T47D (cell line): ENCODE measurements around the gene TBC1D30.
A peak's percentile ranks its signal among the peaks of the same experiment; 100 is the strongest.
"Not testable (repeated sequence)": the region's sequence is repeated elsewhere in the genome, so short reads cannot be mapped to it uniquely, and the experiment has no call there.

Source experiments
- DNase-seq, 2 experiments: peaks; one replicate each; pipeline versions ENCODE4 v3.0.0 to v3.0.0-alpha.2; 2011 to 2012; ENCODE audit warnings: low read depth in 1 of 2, low spot score in 1 of 2
- JUND ChIP-seq: IDR thresholded peaks from 2 replicates; pipeline ENCODE4 v1.6.1; 2012; ENCODE audit warnings: low read depth
- in situ Hi-C: cut with HindIII; loops from 2 replicates; pipeline ENCODE4 v1.10.0; 2016; ENCODE audit warnings: low sequenced_read_pairs, low pct_unique_long_range_greater_than_20kb

TBC1D30 gene, protein sequence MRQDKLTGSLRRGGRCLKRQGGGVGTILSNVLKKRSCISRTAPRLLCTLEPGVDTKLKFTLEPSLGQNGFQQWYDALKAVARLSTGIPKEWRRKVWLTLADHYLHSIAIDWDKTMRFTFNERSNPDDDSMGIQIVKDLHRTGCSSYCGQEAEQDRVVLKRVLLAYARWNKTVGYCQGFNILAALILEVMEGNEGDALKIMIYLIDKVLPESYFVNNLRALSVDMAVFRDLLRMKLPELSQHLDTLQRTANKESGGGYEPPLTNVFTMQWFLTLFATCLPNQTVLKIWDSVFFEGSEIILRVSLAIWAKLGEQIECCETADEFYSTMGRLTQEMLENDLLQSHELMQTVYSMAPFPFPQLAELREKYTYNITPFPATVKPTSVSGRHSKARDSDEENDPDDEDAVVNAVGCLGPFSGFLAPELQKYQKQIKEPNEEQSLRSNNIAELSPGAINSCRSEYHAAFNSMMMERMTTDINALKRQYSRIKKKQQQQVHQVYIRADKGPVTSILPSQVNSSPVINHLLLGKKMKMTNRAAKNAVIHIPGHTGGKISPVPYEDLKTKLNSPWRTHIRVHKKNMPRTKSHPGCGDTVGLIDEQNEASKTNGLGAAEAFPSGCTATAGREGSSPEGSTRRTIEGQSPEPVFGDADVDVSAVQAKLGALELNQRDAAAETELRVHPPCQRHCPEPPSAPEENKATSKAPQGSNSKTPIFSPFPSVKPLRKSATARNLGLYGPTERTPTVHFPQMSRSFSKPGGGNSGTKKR

DNA sequence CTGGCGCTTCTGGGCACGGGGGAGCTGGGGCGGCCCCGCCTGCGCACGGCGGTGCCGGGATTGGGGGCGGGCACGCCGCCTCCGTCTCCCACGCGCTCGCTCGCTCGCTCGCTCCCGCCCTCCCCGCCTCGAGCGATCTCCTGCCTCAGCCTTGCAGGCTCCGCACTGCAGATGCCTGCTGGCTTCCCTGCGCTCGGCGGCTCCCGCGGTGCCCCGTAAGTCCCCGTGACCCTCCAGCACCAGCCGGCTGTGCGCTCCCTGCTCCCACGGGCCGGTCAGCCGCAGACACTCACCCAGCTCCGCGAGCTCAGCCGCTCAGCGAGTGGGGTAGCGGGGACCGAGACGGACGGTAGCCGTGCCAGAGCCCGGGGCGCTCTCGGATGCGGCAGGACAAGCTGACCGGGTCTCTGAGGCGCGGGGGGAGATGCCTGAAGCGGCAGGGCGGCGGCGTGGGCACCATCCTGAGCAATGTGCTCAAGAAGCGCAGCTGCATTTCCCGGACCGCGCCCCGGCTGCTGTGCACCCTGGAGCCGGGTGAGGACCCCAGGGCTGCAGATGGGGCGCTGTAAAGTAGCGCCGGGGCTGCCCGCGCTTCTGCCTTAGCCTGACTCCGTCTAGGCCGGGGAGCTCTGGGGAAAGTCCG, at the start of gene TBC1D30:
TBC1D30 (plus strand) TSS at position 148 of the 643 bp plus-strand sequence; CDS start at position 381, 233 bp downstream.
- DNase-seq = peak; percentile 77 to 83
- in situ Hi-C loops = no loop called here
- no peak for TF ChIP-seq JUND

DNA sequence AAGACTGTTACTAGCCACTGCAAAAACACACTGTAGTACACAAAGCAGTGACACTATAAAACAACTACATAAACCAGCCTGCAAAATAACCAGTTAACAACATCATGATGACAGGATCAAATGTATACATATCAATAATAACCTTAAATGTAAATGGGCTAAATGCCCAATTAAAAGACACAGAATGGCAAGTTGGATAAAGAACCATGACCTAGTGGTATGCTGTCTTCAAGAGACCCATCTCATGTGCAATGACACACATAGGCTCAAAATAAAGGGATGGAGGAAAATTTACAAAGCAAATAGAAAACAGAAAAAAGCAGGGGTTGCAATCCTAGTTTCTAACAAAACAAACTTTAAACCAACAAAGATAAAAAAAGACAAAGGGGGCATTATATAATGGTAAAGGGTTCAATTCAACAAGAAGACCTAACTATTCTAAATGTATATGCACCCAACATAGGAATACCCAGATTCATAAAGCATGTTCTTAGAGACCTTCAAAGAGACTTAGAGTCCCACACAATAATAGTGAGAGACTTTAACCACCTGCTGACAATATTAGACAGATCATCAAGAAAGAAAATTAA, 49.2 kb upstream of the TBC1D30 start:
- in situ Hi-C loops, DNase-seq: not testable (repeated sequence)

DNA sequence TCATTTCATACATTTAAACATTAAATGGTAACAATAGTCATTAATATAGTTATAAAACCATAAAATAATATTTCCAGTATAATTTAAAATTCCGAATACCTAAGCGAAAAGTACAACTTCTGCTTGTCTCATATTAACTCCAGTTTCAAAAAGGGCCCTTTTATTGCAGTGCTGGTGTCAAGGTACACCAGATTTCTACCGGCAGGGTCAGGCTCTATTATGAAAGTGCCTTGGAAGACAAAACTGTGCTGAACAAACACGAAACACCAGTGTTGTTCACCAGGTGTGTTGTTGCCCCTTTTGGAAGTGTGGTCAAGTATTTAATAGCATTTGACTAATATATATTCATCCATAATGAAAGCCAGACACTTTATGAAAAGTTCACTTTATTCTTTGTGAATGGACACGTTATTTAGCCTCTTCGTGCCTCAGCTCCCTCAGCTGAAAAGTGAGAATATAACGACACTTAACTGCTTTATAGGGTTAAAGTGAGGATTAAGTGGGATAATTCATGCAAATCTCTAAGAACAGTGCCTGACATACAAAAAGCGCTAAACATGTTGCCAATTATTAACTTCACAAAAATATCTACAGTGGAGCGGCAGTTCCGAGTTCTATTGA, 45.0 kb upstream of the TBC1D30 start:
- DNase-seq = no peak
- in situ Hi-C loops = no loop called here
- no peak for TF ChIP-seq JUND

DNA sequence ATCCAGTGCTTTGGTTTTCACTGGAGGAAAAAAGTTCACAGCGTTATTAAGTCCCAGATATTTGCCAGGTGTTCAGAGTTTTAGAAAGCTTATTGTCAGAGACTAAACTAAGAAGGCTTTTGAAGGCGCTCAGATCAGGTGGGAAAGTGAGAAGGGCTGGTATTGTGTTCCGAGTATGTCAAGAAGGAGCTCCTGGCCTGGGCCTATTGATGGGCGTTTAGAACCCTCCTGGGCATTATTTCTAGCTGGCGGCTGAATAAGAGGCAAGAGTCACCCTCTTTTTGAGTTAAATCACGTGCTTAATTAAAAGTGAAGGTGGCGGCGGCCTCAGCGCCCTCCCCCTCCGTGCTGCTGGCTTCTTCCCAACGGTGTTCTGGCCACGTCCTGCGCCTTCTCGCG, 44.3 kb upstream of the TBC1D30 start:
- TF ChIP-seq JUND = no peak
- in situ Hi-C loops = no loop called here

DNA sequence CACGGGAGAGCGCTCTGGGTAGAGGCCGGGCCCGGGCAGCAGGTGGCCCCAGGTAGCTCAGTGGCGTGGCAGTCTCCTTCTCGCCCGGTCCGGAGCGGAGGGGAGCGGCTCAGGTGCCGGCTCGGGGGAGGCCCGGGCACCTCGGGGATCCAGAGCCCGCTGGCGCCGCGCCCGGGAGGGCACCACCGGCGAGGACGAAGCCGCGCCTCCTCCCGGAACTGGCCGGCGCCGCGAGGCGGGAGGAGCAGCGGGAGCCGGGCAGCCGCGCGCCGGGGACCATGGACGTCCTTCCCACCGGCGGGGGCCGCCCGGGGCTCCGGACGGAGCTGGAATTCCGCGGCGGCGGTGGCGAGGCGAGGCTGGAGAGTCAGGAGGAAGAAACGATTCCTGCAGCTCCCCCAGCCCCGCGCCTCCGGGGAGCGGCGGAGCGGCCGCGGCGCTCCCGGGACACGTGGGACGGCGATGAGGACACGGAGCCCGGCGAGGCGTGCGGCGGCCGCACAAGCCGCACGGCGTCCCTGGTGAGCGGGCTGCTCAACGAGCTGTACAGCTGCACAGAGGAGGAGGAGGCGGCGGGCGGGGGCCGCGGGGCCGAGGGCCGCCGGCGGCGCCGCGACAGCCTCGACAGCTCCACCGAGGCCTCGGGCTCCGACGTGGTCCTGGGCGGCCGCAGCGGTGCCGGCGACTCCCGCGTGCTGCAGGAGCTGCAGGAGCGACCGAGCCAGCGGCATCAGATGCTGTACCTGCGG, 43.7 kb upstream of the TBC1D30 start:
- DNase-seq = peak; percentile 86 to 90
- TF ChIP-seq JUND = no peak
- in situ Hi-C loops = no loop called here

More for the DNA sequence above, 44.3 kb upstream of the TBC1D30 start:
- DNase-seq = no peak

DNA sequence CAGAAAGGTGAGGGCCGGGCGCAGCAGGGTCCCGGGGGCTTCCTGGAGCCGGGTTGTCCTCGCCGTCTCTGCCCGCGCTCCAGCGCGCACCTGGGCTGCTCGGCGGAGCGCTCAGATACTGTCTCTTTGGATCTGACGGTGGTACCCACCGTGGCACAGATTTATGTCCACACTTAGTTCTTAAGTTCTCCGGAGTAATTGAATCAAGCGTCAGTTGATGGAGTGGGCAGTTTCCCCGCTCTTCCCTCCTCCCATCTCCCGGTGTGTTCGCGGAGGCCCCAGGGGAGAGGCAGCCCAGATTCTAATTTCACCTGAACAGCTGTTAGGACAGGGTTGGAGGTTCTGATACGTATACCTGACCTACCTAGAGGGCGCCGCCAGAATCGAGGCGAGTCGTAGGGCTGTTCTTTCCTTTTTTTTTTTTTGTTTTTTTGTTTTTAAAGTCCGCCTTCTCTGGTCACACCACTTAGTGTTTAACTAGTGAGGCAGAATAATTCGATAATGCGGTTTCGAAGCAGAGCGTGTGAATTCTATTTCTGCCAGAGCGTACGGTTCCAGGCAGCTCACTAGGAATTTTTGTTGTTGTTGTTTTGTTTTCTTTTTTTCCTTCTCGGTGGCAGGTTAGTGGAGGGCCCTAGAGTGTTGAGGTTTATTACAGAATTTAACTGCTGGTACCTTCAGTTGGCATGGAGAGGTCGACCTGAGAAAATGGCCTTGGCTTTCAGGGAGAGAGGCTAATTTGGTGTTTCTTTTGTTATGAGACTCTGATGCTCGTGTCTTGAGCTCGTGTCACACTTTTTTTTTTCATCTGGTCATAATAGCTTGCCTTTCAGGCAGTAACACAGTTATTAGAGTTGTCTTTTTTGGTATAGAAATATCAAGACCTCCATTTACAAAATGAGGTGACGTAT, 42.9 kb upstream of the TBC1D30 start:
- peak; percentile 43 to 52 for DNase-seq
- no peak for TF ChIP-seq JUND
- in situ Hi-C loops = no loop called here

DNA sequence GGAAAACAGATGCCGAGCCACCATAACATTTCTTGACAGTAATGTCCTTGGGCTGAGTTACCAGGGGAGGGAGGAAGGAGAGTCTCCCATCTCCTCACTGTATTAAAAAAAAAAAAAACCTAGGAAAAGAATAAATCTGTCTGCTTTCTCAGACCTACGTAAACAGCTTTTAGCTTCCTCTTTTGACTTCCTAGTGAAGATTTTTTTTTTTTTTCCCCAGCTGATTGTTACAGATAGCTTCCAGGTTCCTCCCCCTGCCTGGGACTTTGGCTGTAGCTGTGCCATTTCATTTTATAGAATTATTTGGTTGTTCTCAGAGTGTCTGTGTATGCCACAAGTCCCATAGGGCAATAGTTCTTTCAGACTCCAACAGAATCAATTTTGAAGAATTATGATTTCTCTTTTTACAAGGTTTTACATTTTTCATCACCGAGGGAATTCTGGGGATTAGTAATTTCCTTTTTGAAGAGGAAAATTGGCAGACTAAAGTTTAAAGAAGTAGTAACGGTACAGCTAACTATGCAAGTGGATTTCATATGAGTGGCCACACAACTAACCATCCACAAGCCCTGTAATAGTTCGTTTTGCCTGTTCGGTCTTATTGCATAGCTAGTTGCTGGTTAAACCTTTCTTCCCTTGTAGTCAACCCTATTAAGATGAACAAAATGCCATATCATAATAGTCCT, 42.1 kb upstream of the TBC1D30 start:
- in situ Hi-C loops = no loop called here

DNA sequence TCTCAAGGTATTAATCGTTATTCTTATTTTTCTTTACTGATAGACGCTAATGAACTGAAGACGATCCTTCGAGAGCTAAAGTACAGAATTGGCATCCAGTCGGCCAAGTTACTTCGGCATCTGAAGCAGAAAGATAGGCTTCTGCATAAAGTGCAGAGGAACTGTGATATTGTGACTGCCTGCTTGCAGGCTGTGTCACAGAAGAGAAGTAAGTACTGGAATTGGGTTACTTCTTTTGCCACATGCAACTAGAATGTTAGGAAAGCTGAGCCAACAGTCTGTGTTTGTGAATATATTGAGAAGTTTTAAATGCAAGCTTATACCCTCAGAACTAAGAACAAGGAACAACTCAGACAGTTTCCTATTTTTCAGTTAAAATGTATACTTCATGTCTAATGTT, 38.6 kb upstream of the TBC1D30 start:
- no peak for DNase-seq
- no peak for TF ChIP-seq JUND
- in situ Hi-C loops = no loop called here

More for the DNA sequence above, 42.1 kb upstream of the TBC1D30 start:
- TF ChIP-seq JUND = no peak
- no peak for DNase-seq

DNA sequence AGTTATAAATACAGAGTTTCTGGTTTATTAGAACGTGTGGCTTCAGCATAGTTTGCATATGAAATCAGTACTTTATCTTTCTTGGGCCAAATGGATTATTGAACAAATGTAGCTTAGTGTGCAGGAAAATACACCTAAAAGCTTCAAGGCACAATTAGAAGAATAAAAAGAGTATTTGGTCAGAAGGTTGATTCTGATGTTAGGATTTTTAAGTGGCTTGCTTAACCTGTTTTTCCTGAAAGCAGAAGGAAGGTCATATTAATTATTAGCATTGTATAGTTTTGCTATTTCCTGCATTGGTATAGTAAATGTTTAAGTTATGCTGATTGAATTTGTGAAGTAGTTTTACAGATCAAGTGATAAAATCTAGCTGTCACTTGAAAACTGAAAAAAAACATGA, 34.3 kb upstream of the TBC1D30 start:
- in situ Hi-C loops = no loop called here
- TF ChIP-seq JUND = no peak

DNA sequence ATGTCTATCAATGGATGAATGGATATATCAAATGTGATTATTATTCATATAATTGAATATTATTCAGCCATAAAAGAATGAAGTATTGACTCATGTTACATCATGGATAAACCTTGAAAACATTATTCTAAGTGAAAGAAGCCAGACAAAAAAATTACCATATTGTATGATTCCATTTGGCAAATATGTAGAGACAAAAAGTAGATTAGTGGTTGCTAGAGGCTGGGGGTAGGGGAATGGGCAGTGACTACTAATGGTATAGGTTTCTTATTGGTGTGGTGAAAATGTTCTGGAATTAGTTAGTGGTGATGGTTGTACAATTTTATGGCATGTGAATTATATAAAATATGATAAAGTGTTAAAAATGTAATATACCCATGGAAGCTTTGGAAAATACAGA, 33.4 kb upstream of the TBC1D30 start:
- in situ Hi-C loops = no loop called here
- DNase-seq = no peak
- no peak for TF ChIP-seq JUND

More for the DNA sequence above, 34.3 kb upstream of the TBC1D30 start:
- DNase-seq = peak in 1 of 2 experiments; percentile 35

DNA sequence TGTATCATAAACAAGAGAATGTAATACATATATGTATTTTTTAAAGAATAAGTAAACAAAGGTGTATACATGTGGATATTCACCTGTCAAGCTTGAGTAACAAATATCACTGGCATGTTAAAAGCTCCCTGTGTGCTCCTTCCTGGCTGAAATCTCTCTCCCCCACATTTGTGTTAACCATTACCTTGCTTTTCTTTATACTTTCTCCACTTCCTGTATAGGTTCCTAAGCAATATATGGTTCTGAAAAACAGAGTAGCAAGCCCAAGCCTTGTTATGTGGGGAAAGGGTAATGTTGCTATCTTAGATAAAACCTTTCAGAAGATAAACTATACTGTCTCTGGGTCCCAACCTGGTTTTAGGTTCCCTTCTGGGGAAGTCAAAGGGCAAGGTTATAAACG, 32.3 kb upstream of the TBC1D30 start:
- no peak for DNase-seq
- no peak for TF ChIP-seq JUND
- in situ Hi-C loops = no loop called here
